Measurements from ENCODE around the gene CDH16. TPM values are rescaled to one million over a fixed set of nuclear protein-coding genes. Genes with fewer than 3 reads are reported as not detected.

Gene CDH16
- total RNA-seq, 4 donors from 2014 or later, result not detected

DNA sequence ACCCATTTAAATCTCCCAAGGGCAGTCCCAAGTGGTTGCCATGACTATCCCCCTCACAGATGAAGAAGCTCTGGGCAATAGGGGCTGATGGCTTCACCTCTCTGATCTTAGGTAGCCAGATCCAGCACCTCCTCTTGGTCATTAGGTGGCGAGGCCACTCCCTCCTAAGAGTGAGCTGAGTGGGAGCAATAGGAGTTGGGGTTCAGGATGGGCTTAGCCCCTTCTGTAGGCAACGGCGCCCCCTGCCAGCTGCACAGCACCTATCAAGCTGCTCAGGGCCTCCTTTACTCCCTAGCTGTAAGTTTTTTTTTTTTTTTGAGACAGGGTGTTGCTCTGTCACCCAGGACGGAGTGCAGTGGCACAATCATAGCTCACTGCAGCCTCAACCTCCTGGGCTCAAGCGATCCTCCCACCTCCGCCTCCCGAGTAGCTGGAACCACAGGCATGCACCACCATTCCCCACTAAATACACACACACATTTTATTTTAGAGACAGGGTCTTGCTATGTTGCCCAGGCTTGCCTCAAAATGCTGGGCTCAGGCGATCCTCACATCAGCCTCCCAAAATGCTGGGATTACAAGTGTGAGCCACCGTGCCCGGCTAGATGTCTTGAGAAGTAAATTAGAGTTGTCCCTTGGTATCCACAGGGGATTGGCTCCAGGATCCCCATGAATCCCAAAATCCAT lies 10.2 kb upstream of the CDH16 start:
- 40 to 64% methylated on average over 4 to 6 of the region's 10 CpGs for WGBS, 2 donors (ENCODE audit: low coverage in 1 of 2)
- Histone ChIP-seq H3K4me3 (no peak overlapping the region), H3K27me3 (no peaks in the 10 kb centered on the region), H3K4me1 (peaks cover 5 to 70% (median 25%) of the 10 kb centered on the region in 3 donors), H3K36me3 (peaks cover 0 to 18% of the 10 kb centered on the region in 2 donors), H3K27ac (peak overlapping the region in 2 of 4 donors; percentile 12 to 92), H3K9me3 (no peaks in the 10 kb centered on the region)
- no peak for ATAC-seq
- TF ChIP-seq CTCF (IDR thresholded peaks at IDR 0.05), result peak in 3 of 4 experiments; percentile 10 to 51 (median 27)
- no peak for TF ChIP-seq POLR2A (IDR thresholded peaks at IDR 0.05)
- no peak for TF ChIP-seq POLR2AphosphoS5 (IDR thresholded peaks at IDR 0.05)

GRCh38 chr16:66927918-66928649 lies 9.4 kb upstream of the CDH16 start:
- H3K27ac ChIP-seq, result peak overlapping the region in 3 of 4 donors; percentile 12 to 96 (median 92)
- H3K27me3 ChIP-seq, result peaks cover 3% of the 10 kb centered on the region
- no peak for ATAC-seq
- no peak for TF ChIP-seq POLR2AphosphoS5 (IDR thresholded peaks at IDR 0.05)
- TF ChIP-seq CTCF (IDR thresholded peaks at IDR 0.05), result no peak
- no peak for TF ChIP-seq EP300 (IDR thresholded peaks at IDR 0.05)
- no peak for TF ChIP-seq POLR2A (IDR thresholded peaks at IDR 0.05)
- no peaks in the 10 kb centered on the region for H3K9me3 ChIP-seq
- WGBS, 2 donors (ENCODE audit: low coverage in 1 of 2), result 80 to 86% methylated on average over 3 of the region's 8 CpGs
- H3K4me1 ChIP-seq, result peaks cover under 1 to 72% (median 27%) of the 10 kb centered on the region in 3 donors
- H3K4me3 ChIP-seq, result no peak overlapping the region
- peaks cover 0 to 18% of the 10 kb centered on the region in 2 donors for H3K36me3 ChIP-seq

DNA sequence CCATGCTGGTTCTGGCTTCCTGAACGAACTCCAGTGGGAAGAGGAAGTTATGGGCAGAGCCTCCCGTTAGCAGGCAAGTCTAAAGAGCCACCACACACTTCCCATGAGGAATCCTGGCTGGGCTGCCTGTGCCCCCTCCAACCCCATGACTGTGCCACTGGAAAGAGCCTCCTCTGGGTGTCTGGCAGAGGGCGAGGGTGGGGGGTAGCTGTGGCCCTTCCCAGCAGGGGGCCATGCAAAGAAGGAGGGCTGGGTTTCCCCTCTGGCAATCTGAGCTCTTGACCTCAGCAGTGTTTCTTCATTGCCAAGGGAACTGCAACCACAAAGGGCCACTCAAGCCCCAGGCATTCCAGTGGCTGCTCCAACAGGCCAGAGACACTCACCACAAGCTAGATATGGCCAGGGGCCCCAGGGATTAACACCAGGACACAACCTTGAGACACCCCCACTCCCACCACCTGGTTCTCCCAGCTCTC lies 8.3 kb upstream of the CDH16 start:
- peaks cover 3% of the 10 kb centered on the region for H3K27me3 ChIP-seq
- H3K36me3 ChIP-seq, result peaks cover 0 to 10% of the 10 kb centered on the region in 2 donors
- no peak for ATAC-seq
- TF ChIP-seq EP300 (IDR thresholded peaks at IDR 0.05) (no peak), POLR2A (IDR thresholded peaks at IDR 0.05) (no peak), CTCF (IDR thresholded peaks at IDR 0.05) (no peak), POLR2AphosphoS5 (IDR thresholded peaks at IDR 0.05) (no peak)
- WGBS, 2 donors (ENCODE audit: low coverage in 1 of 2), result 56% methylated on average over 1 of the region's 3 CpGs; no CpG with 5 or more reads in 1 of the 2 donors
- no peak overlapping the region for H3K4me3 ChIP-seq
- H3K9me3 ChIP-seq, result no peaks in the 10 kb centered on the region
- H3K4me1 ChIP-seq, result peaks cover 0 to 72% (median 24%) of the 10 kb centered on the region in 3 donors
- peak overlapping the region; percentile 87 to 96 (median 93) for H3K27ac ChIP-seq

DNA sequence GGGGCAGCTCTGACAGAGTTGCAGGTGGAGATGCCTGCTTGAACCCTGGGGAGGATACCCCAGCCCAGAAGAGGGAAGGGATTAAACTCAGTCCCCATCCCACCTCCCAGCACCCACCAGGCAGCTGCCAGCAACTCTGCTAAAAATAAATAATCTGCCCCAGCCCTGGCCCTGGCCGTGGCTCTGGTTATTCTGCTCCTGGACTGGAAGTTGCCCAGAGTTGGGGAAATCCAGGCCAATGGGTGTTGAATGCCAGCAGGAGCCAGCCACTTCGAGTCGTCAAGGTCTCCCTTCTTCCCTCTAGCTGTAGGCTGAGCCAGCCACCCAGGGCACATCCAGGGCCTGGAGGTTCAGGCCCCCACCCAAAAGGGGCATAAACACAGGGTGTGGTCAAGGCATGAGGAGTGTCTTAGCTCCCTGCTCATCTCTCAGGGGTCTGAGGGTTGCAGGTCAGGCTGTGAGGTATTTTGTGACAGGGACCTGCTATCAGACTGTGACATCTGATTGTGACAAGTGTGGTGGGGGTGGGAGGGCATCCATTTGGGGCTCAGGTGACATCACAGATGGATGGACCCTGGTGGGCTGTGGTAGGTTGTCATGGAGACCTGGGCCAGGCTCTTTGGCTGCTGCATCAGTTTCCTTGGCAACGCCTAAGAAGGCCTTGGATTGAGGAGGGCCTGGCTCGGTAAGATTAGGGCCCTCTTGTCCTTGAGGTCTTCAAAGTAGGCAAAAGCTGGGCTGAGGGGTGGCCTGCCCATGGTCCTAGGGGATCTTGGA lies 7.7 kb upstream of the CDH16 start:
- no peak for ATAC-seq
- peak overlapping the region; percentile 87 to 96 (median 93) for H3K27ac ChIP-seq
- WGBS, 2 donors (ENCODE audit: low coverage in 1 of 2), result 17 to 49% methylated on average over 2 to 4 of the region's 5 CpGs
- no peak for TF ChIP-seq CTCF (IDR thresholded peaks at IDR 0.05)
- TF ChIP-seq POLR2A (IDR thresholded peaks at IDR 0.05), result no peak
- TF ChIP-seq EP300 (IDR thresholded peaks at IDR 0.05), result no peak
- no peak for TF ChIP-seq POLR2AphosphoS5 (IDR thresholded peaks at IDR 0.05)
- peaks cover 0 to 75% (median 30%) of the 10 kb centered on the region in 3 donors for H3K4me1 ChIP-seq
- peaks cover 3% of the 10 kb centered on the region for H3K27me3 ChIP-seq
- peaks cover 0 to 10% of the 10 kb centered on the region in 2 donors for H3K36me3 ChIP-seq
- H3K4me3 ChIP-seq, result peak overlapping the region; percentile 64 to 83
- H3K9me3 ChIP-seq, result no peaks in the 10 kb centered on the region

All from gastroesophageal sphincter (tissue), 4 donors.